IPS-18a (cell line): Measurements from ENCODE around the gene DHCR24.

Source experiments
- H3K27ac ChIP-seq: one replicate; pipeline ENCODE4 v1.5.1; 2013; ENCODE audit warnings: low read length
- H3K27me3 ChIP-seq: one replicate; pipeline ENCODE4 v1.6.1; 2013; ENCODE audit warnings: mild to moderate bottlenecking, low read length; ENCODE audit not compliant: control insufficient read depth, insufficient read depth
- H3K36me3 ChIP-seq: one replicate; pipeline ENCODE4 v1.6.1; 2013; ENCODE audit warnings: low read depth, low read length; ENCODE audit not compliant: control insufficient read depth
- H3K4me1 ChIP-seq: one replicate; pipeline ENCODE4 v1.6.1; 2013; ENCODE audit warnings: low read depth, low read length; ENCODE audit not compliant: control insufficient read depth
- H3K4me3 ChIP-seq: one replicate; pipeline ENCODE4 v1.5.1; 2013; ENCODE audit warnings: low read length
- H3K9ac ChIP-seq: one replicate; pipeline ENCODE4 v1.6.1; 2013; ENCODE audit warnings: mild to moderate bottlenecking, low read length, moderate library complexity
- H3K9me3 ChIP-seq: one replicate; pipeline ENCODE4 v1.6.1; 2013; ENCODE audit warnings: low read depth, low read length; ENCODE audit not compliant: control insufficient read depth

DHCR24 gene

GRCh38 chr1:54848134-54848948, 38.7 kb downstream of the DHCR24 start:
- Histone ChIP-seq H3K4me3 (no peak overlapping the region), H3K9ac (no peak overlapping the region), H3K27me3 (no peaks in the 10 kb centered on the region), H3K36me3 (peaks cover 60% of the 10 kb centered on the region), H3K9me3 (no peaks in the 10 kb centered on the region), H3K27ac (no peak overlapping the region), H3K4me1 (no peaks in the 10 kb centered on the region)

GRCh38 chr1:54846716-54847284, 40.2 kb downstream of the DHCR24 start:
- Histone ChIP-seq H3K4me3 (no peak overlapping the region), H3K4me1 (no peaks in the 10 kb centered on the region), H3K36me3 (peaks cover 44% of the 10 kb centered on the region), H3K27me3 (no peaks in the 10 kb centered on the region), H3K9me3 (no peaks in the 10 kb centered on the region), H3K9ac (no peak overlapping the region), H3K27ac (no peak overlapping the region)

- Histone ChIP-seq H3K27me3 (no peaks in the 10 kb centered on the region), H3K9ac (no peak overlapping the region), H3K27ac (no peak overlapping the region)
Measured at GRCh38 chr1:54846301-54846700, 40.7 kb downstream of the DHCR24 start.

GRCh38 chr1:54845772-54846171, 41.2 kb downstream of the DHCR24 start:
- Histone ChIP-seq H3K27me3 (no peaks in the 10 kb centered on the region), H3K27ac (no peak overlapping the region), H3K9ac (no peak overlapping the region), H3K9me3 (no peaks in the 10 kb centered on the region), H3K4me3 (no peak overlapping the region), H3K4me1 (no peaks in the 10 kb centered on the region), H3K36me3 (peaks cover 34% of the 10 kb centered on the region)

More at GRCh38 chr1:54846301-54846700, 40.7 kb downstream of the DHCR24 start:
- H3K36me3 ChIP-seq = peaks cover 39% of the 10 kb centered on the region
- H3K4me3 ChIP-seq = no peak overlapping the region
- no peaks in the 10 kb centered on the region for H3K4me1 ChIP-seq
- no peaks in the 10 kb centered on the region for H3K9me3 ChIP-seq

GRCh38 chr1:54844564-54844963, 42.4 kb downstream of the DHCR24 start:
- no peaks in the 10 kb centered on the region for H3K27me3 ChIP-seq
- peaks cover 22% of the 10 kb centered on the region for H3K36me3 ChIP-seq
- no peak overlapping the region for H3K4me3 ChIP-seq
- H3K27ac ChIP-seq = no peak overlapping the region
- no peaks in the 10 kb centered on the region for H3K9me3 ChIP-seq
- H3K9ac ChIP-seq = no peak overlapping the region
- no peaks in the 10 kb centered on the region for H3K4me1 ChIP-seq

GRCh38 chr1:54843449-54843848, 43.5 kb downstream of the DHCR24 start:
- Histone ChIP-seq H3K4me3 (no peak overlapping the region), H3K27ac (no peak overlapping the region), H3K9ac (no peak overlapping the region), H3K27me3 (no peaks in the 10 kb centered on the region), H3K9me3 (no peaks in the 10 kb centered on the region), H3K36me3 (peaks cover 11% of the 10 kb centered on the region), H3K4me1 (no peaks in the 10 kb centered on the region)

GRCh38 chr1:54842963-54843362, 44.0 kb downstream of the DHCR24 start:
- Histone ChIP-seq H3K36me3 (peaks cover 6% of the 10 kb centered on the region), H3K9me3 (no peaks in the 10 kb centered on the region), H3K4me1 (no peaks in the 10 kb centered on the region), H3K4me3 (no peak overlapping the region), H3K27me3 (no peaks in the 10 kb centered on the region), H3K27ac (no peak overlapping the region), H3K9ac (no peak overlapping the region)

- peaks cover 3% of the 10 kb centered on the region for H3K36me3 ChIP-seq
- no peaks in the 10 kb centered on the region for H3K4me1 ChIP-seq
- H3K9ac ChIP-seq = no peak overlapping the region
- H3K27me3 ChIP-seq = no peaks in the 10 kb centered on the region
- no peak overlapping the region for H3K27ac ChIP-seq
- no peaks in the 10 kb centered on the region for H3K9me3 ChIP-seq
- no peak overlapping the region for H3K4me3 ChIP-seq
Measured at GRCh38 chr1:54842206-54842915, 44.6 kb downstream of the DHCR24 start.

- no peaks in the 10 kb centered on the region for H3K36me3 ChIP-seq
- no peak overlapping the region for H3K4me3 ChIP-seq
- no peak overlapping the region for H3K9ac ChIP-seq
- no peaks in the 10 kb centered on the region for H3K4me1 ChIP-seq
- no peaks in the 10 kb centered on the region for H3K9me3 ChIP-seq
- H3K27ac ChIP-seq = no peak overlapping the region
- no peaks in the 10 kb centered on the region for H3K27me3 ChIP-seq
Measured at GRCh38 chr1:54839824-54840223, 47.2 kb downstream of the DHCR24 start.

GRCh38 chr1:54838565-54839180, 48.3 kb downstream of the DHCR24 start:
- H3K27me3 ChIP-seq = no peaks in the 10 kb centered on the region
- H3K9me3 ChIP-seq = no peaks in the 10 kb centered on the region
- H3K36me3 ChIP-seq = no peaks in the 10 kb centered on the region
- H3K4me1 ChIP-seq = no peaks in the 10 kb centered on the region
- H3K27ac ChIP-seq = no peak overlapping the region
- H3K4me3 ChIP-seq = no peak overlapping the region
- H3K9ac ChIP-seq = no peak overlapping the region

- Histone ChIP-seq H3K4me3 (no peak overlapping the region), H3K36me3 (no peaks in the 10 kb centered on the region), H3K9me3 (no peaks in the 10 kb centered on the region), H3K9ac (no peak overlapping the region), H3K4me1 (no peaks in the 10 kb centered on the region), H3K27ac (no peak overlapping the region), H3K27me3 (no peaks in the 10 kb centered on the region)
Measured at GRCh38 chr1:54837002-54837853, 49.8 kb downstream of the DHCR24 start.
